GM18519 (cell line): Measurements from ENCODE around the gene SUPT7L.
"Not testable (repeated sequence)": the region's sequence is repeated elsewhere in the genome, so short reads cannot be mapped to it uniquely, and the experiment has no call there.

ENCODE experiments used
- ATAC-seq: cut with Tn5 transposase; IDR thresholded peaks from one replicate; pipeline ENCODE4 v1.9.1; 2021; ENCODE audit warnings: mild to moderate bottlenecking, moderate library complexity; ENCODE audit not compliant: unreplicated experiment, low FRiP score

SUPT7L gene

GRCh38 chr2:27640722-27641245 is 22.6 kb downstream of the SUPT7L start:
- no peak for ATAC-seq

GRCh38 chr2:27638709-27639108 is 24.7 kb downstream of the SUPT7L start:
- no peak for ATAC-seq

- no peak for ATAC-seq
These were observed 25.3 kb downstream of the SUPT7L start for GRCh38 chr2:27638037-27638637.

GRCh38 chr2:27636766-27637165 is 26.6 kb downstream of the SUPT7L start:
- no peak for ATAC-seq

- no peak for ATAC-seq
These were observed 29.1 kb downstream of the SUPT7L start for GRCh38 chr2:27634291-27634690.

- ATAC-seq: not testable (repeated sequence)
These were observed 33.2 kb downstream of the SUPT7L start for GRCh38 chr2:27630257-27630656.

- peak; percentile 88 for ATAC-seq
These were observed 34.4 kb downstream of the SUPT7L start, which contains the start of the genes CCDC121 and GPN1 for GRCh38 chr2:27628767-27629709. Gene CCDC121 (minus strand): TSS chr2:27629012. CDS start chr2:27627799, 1,213 bp downstream. Gene GPN1 (plus strand): TSS chr2:27629050. CDS start chr2:27629059, 9 bp downstream.

- ATAC-seq: peak; percentile 10
These were observed 35.2 kb downstream of the SUPT7L start for GRCh38 chr2:27627963-27628766.

- ATAC-seq: not testable (repeated sequence)
These were observed 36.5 kb downstream of the SUPT7L start for GRCh38 chr2:27626921-27627320.

GRCh38 chr2:27626323-27626722 is 37.1 kb downstream of the SUPT7L start:
- not testable (repeated sequence) for ATAC-seq

- no peak for ATAC-seq
These were observed 38.5 kb downstream of the SUPT7L start for GRCh38 chr2:27624943-27625342.

- ATAC-seq: no peak
These were observed 40.5 kb downstream of the SUPT7L start for GRCh38 chr2:27622921-27623384.

- no peak for ATAC-seq
These were observed 41.9 kb downstream of the SUPT7L start for GRCh38 chr2:27621524-27621923.

- ATAC-seq: no peak
These were observed 48.1 kb downstream of the SUPT7L start for GRCh38 chr2:27615316-27615715.

GRCh38 chr2:27613985-27614384 is 49.4 kb downstream of the SUPT7L start:
- ATAC-seq: no peak

- no peak for ATAC-seq
These were observed 56.8 kb downstream of the SUPT7L start for GRCh38 chr2:27606611-27607010.
